HG03060 (cell line): Measurements from ENCODE around the gene DIS3L2.
A peak's percentile ranks its signal among the peaks of the same experiment; 100 is the strongest.
"Not testable (repeated sequence)": the region's sequence is repeated elsewhere in the genome, so short reads cannot be mapped to it uniquely, and the experiment has no call there.

ENCODE experiments used
- ATAC-seq: cut with Tn5 transposase; IDR thresholded peaks from one replicate; pipeline ENCODE4 v1.9.1; 2021; ENCODE audit warnings: low read depth, moderate number of reproducible peaks; ENCODE audit not compliant: unreplicated experiment

The DIS3L2 gene

DNA sequence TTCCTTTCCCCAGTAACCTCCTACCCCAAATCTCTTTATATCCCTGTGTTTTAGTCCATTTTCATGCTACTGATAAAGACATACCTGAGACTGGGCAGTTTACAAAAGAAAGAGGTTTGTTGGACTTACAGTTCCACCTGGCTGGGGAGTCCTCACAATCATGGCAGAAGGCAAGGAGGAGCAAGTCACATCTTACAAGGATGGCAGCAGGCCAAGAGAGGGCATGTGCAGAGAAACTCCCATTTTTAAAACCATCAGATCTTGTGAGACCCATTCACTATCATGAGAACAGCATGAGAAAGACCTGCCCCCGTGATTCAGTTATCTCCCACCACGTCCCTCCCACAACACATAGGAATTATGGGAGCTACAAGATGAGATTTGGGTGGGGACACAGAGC lies 352.1 kb downstream of the DIS3L2 start:
- not testable (repeated sequence) for ATAC-seq

DNA sequence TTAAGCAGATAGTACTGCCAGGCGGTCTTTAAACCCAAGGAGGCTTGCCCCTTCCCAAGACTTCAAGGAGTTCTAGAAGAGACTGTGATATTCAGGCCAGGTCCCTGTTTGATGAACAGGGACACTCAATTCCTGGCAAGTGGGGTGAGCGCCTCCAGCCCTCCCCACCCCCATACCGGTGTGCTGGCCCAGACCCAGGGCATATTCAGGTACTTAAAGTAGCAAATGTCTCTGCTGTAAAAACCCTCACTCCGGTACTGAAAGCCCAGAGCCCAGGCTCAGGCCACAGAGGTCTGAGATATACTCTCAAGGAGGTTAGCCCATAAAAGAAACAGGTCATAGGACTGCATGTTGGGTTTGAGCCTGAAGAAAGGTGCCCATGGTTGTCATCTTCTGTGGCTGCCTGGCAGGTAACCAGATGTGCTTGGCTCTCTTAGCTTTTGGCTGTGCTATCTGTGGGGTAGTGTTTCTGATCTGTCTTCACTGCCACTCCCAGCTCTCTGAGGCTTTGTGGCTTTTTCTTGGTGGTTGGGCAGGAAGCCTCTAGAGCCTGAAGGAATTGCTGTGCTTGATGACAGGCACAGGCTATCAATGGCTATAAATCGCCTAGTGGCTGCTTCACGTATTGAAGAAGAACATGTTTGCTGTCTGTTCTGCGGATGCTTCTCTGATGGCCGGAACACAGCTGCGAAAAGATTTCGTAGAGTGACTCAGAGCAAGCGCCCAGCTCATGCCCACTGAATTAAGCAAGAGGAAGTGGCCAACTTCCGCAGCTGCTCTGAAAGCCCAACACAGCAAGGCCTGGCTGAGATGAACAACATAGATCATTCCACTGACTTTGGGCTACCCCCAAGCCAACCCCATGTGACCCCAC lies 353.8 kb downstream of the DIS3L2 start:
- peak; percentile 84 for ATAC-seq

GRCh38 chr2:232315923-232316299 lies 354.4 kb downstream of the DIS3L2 start:
- ATAC-seq, result no peak

DNA sequence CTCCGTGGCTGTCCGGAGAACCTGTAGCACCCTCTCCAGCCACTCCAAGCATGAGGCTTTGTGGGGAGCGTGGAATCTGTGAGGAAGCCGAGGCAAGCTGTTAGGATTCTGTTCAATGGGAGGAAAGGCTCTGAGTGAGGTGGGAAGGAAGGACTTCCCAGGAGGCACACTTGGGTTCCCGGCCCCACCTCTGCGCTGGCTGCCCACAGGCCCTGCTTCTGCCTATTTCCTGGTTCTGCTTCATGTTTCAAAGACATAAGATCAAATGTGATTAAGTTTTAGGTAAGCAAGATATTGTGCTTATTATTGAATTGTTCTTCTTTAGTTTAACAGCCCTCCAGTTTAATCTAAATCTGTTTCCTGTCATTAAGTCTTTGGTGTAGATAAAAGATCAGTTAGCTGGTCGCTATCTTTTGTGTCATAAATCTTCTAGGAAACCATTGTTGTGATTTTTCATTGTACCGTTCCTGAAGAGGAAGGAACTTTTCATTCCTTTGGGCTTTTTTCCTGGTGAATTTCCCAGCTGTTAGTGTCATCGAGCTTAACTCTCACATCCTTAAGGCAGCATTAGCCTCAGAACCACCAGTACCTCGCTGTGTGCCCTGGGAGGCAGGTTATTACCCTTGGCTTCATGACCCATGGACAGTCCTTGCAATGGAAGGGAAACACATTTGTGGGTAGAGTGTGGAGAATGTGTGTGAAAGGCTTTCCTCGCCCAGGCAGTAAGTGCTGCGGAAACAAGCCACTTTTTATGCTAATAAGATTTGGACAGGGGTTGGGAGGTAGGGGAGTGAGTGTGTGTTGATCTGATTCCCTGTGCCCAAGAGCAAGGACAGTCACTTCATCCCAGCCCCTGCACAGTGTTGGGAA lies 355.2 kb downstream of the DIS3L2 start:
- no peak for ATAC-seq

DNA sequence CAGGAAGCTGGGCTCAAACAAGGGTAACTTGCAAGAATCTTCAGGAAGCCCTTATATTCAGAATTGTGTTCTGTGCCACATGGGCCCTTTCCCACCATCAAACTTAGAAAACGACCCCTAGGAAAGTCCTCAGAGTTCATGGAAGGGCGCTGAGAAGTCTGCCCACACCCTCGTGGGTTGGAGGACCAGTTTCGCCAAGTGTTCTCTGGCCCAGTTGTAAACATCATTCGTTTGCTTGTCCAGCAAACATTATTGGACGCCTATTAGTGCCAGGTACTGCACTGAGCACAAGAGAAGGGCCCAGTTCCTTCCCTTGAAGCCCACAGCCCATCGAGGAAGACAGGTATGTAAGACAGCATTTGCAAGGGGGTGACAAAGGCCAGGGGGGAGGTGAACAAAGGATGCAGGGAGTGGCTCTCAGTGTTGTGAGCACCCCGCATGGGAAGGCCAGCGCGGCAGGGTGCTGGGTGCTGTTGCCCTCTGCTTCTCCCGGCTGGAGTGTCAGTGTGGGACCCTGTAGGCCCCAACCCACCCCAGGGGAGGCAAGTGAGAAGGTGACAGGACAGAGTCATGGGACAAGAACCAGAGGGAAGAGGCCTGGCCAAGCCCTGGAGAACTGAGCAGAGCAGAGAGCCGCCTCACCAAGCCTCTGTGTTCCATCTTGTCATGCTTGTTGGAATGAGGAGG lies 356.8 kb downstream of the DIS3L2 start:
- no peak for ATAC-seq

- no peak for ATAC-seq
These were observed 357.7 kb downstream of the DIS3L2 start for GRCh38 chr2:232319067-232319802.

GRCh38 chr2:232319803-232320442 lies 358.4 kb downstream of the DIS3L2 start:
- no peak for ATAC-seq

DNA sequence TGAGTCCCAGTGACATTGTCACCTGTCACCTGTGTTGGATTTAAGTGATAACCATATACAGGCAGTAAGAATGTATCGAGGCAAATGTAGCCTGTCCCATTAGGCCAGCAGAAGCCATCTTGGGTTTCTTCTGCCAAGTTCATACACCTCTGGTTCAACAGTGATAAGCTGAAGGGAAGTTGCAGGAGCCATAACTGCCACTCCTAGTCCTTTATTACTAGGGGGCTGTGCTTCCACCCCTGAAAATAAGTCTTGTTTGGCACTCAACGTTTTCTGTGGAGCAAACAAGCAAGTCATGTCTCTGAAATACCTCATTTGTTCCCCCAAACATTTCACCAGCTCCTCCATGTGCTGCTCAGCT lies 358.9 kb downstream of the DIS3L2 start:
- ATAC-seq, result no peak

DNA sequence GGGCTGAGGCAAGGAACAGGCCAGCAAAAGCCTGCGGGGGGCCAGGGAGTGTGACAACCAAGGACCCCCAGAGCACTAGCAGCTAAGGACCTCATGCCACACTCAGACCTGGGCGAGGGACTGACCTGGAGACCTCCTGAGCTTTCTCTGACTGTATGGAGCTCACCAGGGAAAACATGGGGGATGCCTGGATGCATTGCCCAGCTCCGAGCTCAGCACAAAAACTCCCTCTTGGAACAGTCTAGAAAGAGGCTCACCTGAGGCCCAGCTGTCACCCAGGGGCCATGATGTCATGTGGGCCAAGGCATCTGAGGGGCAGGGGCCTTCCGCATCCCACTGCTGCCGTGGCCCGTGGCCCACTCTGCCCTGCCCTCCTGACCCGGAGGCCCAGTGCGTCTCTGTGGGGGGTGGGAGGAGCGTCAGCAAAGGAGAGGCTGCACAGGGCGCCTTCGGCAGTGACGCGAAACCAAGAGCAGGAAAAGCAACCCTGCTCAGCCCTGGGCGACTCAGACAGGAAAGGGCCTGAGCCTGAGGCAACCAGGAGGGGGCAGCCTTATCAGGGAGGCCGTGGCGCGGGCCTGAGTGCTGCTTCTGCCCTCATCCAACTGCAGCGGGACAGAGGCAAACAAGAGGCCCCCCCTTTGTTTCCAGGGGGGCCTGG lies 359.8 kb downstream of the DIS3L2 start:
- ATAC-seq, result no peak

- ATAC-seq, result no peak
These were observed 360.5 kb downstream of the DIS3L2 start for GRCh38 chr2:232321817-232322559.

DNA sequence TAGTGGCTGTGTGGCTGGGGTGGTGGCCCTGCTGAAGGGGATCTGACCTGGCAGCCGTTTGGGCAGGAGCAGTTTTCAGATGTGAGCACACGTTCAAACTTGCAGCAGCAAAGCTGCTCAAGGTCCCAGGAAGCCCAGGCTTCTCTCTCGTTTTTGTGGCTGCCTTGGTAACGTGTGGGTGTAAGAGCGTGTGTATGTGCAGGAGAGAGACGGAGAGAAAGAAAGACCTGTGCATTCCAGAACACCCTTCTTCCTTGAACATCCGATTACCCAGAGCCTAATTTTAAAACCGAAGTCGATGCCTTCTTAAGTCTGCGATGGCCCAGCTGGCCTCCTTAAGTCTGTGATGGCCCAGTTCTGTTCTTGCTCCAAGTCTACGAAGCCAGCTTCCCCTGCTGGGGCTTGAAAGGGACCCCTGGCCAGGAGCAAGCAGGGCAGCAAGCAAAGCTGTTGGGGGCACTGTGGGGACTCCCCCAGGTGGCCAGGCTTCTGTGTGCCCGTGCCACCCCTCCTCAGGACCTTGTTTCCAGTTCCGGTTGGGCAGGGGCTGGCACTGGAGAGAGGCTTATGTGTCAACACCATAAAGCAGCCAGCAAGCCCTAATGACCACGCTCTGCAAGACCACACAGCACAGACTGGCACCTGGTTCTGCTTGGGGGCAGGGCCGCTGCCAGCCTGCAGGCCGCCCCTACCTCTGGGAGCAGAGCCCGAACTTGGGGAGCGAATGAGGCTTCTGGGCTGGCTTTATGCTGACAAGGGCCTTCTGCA lies 361.2 kb downstream of the DIS3L2 start:
- ATAC-seq, result no peak

DNA sequence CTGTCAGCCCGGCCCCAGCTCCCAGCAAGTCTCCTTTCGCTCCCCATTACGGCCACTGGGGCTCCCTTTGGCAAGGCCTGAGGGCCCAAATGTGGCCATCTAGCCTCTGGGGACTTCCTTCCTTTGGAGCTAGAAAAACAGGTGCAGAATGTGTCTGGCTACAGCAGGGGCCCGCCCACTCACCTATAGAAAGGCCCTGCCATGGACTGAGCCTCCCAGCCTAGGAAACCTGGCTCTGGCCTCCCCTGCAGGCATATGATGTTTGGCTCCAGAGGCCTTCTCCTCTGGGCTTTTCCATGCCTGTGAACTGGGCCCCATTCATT lies 361.8 kb downstream of the DIS3L2 start:
- no peak for ATAC-seq

DNA sequence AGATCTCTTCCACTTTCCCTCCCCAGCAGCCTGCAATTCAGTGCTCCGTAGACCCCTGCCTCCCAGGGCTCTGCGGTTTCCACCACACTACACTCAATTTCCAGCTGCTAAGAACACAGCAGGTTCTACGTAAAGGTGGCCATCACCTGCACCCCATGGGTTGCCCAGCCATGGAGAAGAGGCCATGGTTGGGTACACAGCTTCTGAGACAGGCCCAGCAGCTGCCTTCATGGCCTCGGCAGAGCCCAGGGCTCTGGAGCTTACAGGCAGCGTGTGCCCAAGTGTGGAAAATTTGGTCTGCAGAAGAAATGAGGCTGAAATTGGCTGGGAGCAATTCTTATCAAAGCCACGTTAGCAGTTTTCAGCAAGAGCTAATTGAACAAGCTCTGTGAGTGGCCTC lies 362.5 kb downstream of the DIS3L2 start:
- ATAC-seq, result not testable (repeated sequence)

DNA sequence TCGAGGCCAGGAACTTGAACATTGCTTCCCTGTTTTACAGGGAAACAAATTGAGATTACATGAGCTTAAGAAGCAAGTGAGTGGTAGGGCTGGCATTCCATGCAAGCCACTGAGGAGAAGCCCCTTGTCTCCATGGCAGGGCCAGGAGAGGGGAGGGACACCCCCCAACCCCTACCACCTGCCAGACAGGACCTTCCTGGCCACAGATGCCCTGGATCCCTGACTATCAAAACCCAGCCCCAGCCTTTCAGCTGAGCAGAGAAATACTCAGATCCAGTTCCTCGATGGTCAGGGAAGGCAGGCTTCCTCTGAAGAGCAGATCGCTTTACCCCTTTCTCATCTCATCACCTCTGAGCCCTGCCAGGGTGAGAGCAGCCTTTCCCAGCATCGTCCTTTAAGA lies 363.3 kb downstream of the DIS3L2 start:
- ATAC-seq, result no peak

GRCh38 chr2:232325324-232326273 lies 364.1 kb downstream of the DIS3L2 start:
- ATAC-seq, result no peak

- ATAC-seq, result not testable (repeated sequence)
These were observed 365.0 kb downstream of the DIS3L2 start for GRCh38 chr2:232326274-232327104.
